GM19395 (cell line): ENCODE data around the gene PGM1.

Source experiments
- ATAC-seq: cut with Tn5 transposase; IDR thresholded peaks from one replicate; pipeline ENCODE4 v1.9.1; 2021; ENCODE audit warnings: mild to moderate bottlenecking, moderate library complexity; ENCODE audit not compliant: unreplicated experiment

The PGM1 gene

DNA sequence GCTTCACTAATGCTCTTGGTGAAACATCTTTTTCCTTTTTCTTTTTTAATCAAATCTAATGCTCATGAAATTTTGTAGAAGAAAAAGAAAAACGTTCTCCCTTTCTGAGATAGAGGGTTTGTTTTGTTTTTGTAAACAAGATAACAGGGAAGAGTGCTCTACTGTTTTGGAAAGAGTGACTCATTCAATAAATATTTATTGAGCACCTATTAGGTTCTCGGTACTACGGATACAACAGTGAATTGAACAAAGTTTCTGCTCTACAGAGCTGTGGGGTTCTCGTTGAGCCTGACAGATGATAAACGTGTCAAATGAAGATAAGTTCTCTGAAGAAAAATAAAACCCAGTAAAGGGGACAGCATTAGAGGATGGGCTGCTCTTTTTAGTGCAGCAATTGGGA lies 7.0 kb downstream of the PGM1 start:
- no peak for ATAC-seq

DNA sequence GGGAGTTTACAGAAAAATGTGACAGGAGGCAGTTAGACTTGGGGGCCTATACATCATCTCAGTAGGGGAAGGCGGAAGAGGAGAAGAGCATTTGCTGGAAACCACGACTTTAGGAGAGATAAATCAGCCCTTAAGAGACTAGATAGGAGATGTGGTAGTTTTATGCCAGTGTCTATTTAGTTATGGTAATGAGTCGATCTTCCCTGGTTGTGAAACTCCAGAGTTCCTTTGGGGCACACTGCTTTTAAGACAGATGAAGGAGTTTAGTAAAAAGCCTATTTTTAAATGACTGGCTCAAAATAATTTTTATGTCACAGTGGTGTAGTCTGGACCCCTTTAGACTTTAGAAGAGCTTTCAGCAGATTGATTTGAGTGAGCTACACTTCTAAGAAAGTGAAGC lies 7.8 kb downstream of the PGM1 start:
- no peak for ATAC-seq

DNA sequence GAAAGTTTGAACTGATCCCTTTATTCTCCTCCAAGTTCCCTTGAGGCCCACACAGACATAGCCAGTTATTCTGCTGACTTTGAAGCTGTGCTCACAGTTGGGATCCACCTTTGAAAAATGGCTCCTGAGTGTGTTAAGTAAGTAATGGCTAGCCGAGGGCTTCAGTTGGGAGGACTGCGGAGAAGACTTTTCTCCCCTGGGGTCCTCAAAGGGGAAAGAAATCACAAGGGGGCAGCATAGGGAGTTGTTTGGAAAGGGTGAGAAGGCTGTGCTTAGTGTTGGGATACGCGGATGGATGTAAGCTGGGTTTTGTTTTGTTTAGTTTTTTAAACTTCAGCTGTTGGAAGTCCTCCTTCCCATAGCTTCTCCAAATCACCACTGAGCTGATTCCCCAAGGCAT lies 8.3 kb downstream of the PGM1 start:
- ATAC-seq, result no peak

DNA sequence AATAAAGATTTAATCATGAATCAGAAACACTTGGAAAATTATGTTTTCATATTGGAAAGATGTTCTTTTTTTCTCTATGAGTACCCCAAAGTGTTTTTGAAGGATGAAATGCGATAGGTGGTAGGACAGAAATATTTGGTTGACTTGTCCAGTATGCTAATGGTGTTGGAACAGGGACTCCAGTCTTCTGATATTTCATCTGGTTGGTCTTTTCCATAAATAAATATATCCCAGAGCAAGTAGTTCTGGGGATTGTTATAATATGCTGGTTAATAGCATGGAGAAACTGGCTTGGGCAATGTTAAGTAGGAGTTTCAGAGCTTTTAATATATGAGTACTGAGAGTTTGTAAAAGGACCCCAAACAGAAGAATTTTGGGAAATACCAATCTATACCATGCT lies 8.7 kb downstream of the PGM1 start:
- ATAC-seq, result no peak

DNA sequence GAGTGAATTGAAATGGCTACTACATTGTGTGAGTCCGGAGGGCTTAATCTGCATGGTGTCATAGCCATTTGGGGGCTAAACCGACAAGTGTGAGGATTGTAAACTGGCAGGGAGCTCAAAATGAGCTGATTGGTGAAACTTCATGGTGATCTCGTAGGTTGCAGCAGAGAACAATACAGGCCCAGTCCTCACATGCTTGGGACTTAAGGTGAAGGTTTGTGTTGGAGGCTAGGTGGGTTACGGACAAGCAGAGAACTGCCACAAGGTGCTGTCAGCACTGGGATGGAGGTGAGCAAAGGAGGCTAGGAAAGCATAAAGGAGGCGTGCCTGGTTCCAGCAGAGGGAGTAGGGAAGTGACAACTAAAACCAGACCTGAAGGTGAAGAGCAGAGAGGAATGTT lies 9.4 kb downstream of the PGM1 start:
- ATAC-seq, result no peak

DNA sequence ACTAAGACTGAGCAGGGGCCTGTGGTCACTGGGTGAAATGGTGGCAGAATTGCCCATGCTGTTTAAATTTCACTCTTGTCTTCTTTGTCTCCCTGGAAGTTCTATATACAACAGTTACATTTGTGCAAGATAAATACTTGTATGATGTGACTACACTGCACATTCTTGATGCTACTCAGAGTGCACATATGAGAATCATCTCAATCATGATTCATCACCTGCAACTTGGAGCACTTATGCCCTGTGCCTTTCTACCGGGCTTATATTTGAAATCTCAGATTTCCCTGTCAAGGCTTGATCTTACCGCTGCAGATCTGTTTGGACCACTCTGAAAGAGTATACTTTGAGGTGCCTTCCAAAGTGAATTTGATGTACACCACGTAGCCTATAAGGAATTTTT lies 10.6 kb downstream of the PGM1 start:
- ATAC-seq, result no peak

DNA sequence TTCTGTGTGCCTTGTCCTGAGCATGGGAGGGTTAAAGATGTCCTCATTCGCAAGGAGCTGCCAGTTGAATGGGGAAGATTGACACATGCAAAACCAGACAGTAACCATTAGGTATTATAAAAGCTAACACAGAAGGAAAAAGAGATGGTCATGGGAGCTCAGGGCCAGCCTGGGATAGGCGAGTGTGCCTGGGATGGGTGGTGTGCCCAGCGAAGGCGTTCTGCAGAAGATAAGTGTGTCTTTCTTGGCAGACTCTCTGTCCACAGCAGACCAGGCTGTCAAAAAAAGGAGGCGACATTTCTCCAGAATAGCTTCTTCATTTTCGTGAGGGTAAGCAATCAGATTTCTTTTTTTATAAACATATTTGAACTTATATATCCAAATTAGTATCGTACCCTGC lies 14.1 kb downstream of the PGM1 start:
- ATAC-seq, result no peak

DNA sequence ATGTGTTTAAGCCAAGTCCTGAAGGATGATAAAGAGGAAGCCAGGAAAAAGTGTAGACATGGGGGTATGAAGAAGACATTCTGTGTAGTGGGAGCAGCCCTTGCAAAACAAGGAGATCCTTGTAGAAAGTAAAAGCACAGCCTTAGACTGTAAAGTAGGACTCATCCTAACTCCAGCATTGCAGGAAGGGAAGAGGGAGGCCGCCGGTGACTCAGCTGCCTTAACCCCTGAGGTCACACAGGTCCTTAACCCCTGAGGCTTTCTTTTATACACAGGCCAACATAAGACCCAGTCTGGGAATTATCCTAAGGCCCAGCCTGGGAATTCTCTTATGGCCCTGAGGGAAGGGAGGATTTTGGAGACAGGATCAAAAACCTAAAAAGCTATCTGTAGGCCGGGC lies 18.0 kb downstream of the PGM1 start:
- no peak for ATAC-seq

DNA sequence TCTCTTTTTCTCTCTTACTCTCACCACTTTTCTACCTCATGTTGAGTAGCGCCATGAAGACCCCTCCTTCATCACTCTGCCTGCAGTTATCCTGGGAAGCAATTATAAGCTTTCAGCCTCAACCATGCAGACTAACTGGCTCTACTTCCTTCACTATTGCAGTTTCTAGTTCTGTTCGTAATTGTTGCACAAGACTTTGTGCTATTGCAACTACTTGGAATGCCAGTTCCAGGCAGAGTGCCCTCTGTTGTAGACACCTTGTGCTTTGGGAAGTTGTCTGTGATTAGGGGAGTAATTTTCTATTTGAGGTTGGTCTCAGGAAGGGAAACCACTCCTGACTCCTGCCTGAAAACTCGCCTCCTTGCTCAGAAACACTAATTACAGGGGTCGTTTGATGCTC lies 19.4 kb downstream of the PGM1 start:
- ATAC-seq, result no peak

DNA sequence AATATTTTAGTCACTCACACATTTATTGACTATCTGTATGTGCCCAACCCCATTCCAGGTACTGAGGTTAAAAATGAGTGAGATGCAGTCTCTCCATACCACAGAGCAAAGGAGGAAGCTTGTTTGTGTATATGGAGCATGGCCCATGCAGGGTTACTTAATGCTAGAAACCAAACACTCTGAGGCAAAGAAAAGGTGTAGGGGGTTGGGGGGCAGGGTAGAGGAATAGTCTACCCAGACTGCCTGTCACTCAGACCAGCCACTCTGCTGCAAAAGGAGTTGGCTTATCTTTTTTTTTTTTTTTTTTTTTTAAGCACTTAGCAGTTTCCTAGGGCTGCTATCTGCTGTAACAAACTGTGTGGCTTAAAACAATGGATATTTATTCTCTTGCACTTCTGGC lies 19.8 kb downstream of the PGM1 start:
- no peak for ATAC-seq

DNA sequence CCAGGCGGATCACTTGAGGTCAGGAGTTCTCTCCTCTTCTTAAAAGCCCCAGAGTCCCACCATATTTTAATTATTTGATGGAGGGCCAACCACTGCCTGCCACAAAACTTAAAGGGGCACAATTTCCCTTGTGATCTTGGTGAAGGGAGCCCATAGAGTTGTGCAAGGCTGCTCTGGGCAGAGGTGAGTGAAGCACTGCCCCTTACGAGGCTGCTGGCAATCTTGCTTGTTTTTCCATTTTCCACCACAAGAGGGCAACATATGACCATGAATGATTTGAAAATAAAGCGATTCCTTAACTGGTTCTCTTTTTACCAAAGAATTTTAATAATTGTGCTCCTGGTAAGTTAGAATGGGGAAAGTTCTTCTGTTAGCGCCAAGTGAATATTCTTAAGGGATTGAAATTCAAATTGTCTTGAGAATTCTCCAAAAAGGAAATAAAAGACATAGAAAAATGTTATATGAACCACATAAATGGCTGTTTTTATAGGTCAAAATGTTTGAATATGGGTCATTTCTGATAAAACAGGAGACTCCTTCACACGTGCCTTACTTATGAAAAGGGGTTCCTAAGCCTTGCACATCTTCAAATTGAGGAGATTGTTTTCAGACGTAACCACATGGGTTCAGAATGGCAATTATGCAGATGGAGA lies 22.7 kb downstream of the PGM1 start:
- ATAC-seq, result peak; percentile 75

DNA sequence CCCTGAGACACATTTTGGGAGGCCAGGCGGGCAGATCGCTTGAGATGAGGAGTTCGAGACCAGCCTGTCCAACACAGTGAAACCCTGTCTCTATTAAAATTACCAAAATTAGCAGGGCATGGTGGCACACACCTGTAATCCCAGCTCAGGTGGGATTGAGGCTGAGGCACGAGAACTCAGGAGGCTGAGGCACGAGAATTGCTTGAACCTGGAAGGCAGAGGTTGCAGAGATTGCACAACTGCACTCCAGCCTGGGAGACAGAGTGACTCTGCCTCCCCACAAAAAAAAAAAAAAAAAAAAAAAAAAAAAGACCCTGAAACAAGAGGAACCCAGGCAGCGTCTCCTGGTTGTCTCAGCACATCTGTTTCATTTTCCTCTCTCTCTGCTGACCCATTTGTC lies 24.2 kb downstream of the PGM1 start:
- no peak for ATAC-seq

DNA sequence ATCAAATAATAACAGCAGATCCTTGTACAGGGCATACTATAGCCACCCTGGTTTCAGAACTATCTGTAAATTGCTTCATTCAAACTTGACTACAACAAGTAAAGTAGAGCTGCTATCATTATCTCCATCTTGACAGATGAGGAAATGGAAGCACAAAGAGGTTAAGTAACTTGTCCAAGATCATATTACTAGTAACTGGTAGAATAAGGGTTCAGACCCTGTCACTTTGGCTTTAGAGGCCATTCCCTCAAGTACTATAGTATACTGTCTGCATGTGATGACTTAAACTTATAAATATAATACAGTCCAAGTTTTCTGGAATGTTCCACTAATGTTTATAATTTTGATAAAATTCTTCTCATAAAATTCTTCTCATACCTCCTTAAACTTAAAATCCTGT lies 24.8 kb downstream of the PGM1 start:
- ATAC-seq, result no peak

DNA sequence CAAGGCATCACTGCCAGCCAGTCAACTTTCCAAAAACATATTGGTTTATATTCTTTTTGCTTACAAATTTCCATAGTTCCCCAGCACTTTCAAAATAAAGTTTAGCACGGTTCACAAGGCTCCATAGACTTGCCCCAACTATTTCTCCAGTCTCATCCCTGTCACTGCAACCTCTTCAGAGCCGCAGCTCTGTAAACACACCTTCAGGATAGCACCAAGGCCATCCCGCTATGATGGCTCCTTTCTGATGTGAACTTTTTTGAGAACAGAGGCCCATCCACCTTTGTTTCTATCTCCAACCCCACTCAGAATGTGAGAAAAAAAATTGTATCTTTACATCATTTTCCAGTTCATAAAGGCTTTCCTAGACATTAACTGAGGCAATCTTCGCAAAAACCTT lies 26.3 kb downstream of the PGM1 start:
- ATAC-seq, result no peak

DNA sequence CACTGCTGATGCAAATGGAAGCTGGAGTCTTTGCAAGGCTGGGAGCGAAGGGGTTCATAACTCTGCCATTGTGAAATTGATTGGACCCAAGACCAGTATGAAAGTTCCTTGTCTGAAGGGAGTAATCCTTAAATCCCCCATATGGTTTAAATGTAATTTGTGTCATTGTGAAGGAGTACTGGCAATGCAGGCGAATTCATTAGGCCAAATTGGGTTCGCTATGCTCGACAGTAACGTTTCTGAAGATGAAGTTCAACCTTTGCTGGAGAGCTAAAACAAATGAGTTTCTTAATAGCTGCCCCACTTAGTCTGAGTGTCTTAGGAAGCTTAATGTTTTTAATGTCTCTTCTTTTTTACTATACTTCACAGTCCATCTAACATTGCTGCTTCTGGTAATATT lies 27.5 kb downstream of the PGM1 start:
- no peak for ATAC-seq

DNA sequence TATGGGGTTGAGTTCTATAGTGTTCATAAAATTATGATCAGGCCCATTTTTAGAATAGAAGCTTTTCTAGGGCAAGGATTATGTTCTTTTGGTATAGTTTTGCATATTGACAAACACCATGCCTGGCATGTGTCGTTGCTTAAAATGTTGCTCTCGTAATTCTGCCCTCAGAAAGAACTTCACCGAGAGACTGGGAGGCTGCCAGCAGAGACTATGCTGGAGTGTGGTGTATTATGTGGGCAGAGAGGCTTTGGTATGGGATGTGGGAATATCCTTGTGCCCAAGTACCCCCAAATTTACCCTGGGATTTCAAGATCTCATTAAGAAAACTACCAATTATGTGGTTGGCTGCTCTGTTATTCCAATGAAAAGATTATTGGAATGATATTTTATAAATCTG lies 27.9 kb downstream of the PGM1 start:
- no peak for ATAC-seq

DNA sequence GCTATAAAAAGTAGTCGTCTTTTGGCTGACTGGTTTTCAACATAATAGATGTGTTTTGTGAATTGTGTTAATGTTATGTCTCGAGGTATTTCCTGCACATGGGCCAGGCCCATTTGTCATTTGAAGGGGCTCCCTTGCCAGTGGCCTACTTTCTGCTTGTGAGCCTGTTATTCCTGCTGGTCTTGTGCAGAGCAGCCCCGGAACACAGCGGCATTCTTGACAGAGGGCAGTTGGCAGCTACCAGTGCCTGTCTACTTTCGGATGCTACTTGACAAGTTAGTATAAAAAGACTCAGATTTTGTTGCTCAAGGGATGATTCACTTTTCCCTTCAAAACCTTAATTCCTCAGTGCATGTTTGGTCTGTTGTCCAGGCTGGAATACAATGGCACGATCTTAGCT lies 28.5 kb downstream of the PGM1 start:
- ATAC-seq, result no peak

DNA sequence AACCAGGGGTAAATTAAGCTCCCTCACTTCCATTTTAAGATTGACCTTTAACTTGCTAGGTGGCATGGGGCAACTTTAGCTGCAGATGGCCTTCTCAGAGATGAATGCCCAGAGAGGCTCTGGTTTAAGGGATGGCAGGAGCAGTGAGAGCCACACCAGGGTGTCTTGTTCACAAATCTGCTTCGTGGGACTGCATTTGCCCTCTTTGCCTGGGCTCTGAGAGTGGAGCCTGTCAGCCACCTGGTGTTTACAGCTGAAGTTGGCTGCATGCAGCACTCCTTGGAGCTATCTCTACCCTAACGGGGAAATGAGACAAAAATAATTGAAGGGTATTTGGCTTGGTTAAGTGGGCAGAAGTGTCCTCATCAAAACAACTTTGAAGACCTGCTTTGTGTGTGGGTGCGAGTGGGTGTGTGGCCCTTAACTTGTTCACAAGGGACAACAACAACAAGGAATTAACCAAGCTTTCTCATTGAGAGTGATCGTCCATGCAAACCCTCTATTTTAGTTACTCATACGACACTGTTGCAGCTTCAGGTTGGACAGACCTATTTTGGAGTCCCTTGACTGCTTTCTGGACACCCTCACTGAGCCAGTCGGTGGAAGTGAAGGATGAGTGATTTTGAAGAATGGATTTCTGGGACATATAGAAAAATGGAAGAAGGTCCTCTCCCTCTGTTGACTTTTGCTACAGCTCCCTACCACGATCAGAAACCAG lies 29.8 kb downstream of the PGM1 start:
- no peak for ATAC-seq

DNA sequence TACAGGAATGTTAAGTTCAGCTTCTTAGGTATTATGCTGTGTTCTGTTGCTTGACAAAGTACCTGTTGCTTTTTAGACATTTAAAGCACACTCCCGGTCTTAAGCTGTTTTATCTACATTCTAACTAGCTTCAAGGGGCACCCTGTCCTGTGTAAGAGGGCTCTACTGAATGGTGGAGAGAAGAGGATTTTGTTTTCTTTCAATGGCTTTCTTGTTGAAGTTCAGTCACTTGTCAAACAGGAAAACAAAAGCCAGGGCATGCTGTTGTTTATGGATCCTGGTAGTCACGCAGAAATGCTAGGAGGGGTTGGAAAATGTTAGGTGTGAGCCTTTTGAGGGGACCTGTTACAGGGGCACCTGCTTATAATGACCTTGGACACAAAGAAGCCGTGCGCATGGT lies 30.7 kb downstream of the PGM1 start:
- no peak for ATAC-seq

DNA sequence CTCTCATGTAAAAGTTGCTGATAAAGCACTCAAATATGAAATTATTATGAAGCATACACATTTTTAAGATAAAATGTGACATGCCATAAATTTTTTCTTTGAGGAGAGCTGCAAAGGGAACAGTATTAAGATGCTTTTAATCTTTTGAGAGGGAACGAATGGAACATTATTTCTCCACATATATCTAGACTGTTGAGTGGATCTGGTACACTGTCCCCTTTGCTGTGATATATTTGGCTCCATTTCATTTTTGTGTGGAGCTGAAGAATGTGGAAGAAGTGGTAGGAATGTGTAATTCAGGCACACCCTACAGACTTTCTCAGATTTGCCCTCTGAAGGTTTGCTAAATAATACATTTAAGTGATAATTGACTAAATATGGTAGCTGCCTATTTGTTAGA lies 31.7 kb downstream of the PGM1 start:
- no peak for ATAC-seq

DNA sequence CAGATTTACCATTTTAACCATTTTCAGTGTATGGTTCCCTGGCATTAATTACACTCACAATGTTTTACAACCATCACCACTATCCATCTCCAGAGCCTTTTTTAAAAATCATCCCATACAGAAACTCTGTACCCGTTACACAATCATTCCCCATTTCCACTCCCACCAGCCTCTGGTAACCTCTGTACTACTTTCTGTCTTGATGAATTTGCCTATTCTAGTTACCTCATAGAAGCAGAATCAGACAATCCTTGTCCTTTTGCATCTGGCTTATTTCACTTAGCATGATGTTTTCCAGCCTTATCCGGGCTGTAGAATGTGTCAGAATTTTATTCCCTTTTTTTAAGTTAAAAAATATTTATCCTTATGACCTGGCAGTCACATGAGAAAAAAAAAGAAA lies 33.0 kb downstream of the PGM1 start:
- no peak for ATAC-seq

DNA sequence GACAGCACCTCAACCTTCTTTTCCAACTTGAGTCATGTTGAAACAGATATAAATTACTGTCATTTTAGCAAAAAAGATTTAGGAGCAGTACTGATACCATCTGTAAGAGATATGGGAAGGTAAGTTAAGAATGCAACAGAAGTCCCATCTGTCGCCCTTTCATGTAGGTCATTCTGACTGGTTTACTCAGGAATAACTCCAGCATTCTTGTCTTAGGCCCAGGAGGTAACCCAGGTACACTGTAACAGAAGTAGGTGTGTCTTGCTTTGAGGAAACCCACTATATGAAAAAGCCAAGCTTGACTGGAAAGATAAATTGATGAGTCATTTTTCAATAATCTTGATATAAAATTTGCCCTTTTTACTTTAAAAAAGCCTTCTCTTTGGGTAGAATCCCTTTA lies 35.4 kb downstream of the PGM1 start:
- ATAC-seq, result no peak

DNA sequence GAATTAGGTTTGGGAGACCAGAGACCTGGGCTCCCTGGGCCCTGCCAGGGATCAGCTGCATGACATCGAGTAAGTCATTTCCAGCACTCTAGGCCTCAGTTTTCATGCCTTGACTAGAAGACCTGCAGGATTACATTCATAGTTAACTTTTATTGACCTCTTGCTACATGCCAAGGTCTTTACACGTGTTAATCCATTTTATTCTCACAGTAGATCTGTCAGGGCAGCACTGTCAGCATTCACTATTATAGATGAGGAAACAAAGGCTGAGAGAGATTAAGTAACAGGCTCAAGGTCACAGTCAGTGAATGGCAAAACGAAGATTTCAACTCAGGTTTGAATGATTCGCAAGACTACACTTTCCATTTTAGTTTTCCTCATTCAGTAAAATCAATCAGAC lies 37.0 kb downstream of the PGM1 start:
- ATAC-seq, result no peak
